NCI-H1105 treated with DMSO at 0.1 percent for 48 hours (cell line): ENCODE results near the gene ANO7.

Experiments
- DNase-seq: peaks from one replicate; lab custom pipeline; 2025; lab: John Stamatoyannopoulos, UW

ANO7 gene

GRCh38 chr2:241273210-241274020 is 84.9 kb downstream of the ANO7 start:
- no peak for DNase-seq

GRCh38 chr2:241274127-241274526 is 85.7 kb downstream of the ANO7 start:
- no peak for DNase-seq
